ENCODE data around the gene GIMAP5.

DNA sequence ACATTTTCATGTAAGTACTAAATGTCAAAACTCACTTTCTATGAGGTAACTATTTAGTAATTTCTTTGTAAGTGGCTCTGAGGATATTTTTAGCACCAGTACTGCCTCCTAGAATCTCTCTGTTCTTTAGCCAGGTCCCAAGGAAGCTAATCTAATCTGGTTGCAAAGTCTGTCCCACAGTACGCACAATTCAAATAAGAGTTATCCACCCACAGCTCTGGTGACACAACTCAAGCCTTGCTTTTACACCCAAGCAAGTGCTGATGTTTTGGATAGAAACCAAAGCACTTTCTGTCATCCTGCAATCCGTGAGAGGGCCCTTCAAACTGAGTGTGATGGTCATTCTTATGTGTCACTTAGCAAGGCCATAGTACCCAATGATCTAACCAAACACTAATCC, 14.5 kb downstream of the GIMAP5 start:
- TF ChIP-seq, protein P1, sequence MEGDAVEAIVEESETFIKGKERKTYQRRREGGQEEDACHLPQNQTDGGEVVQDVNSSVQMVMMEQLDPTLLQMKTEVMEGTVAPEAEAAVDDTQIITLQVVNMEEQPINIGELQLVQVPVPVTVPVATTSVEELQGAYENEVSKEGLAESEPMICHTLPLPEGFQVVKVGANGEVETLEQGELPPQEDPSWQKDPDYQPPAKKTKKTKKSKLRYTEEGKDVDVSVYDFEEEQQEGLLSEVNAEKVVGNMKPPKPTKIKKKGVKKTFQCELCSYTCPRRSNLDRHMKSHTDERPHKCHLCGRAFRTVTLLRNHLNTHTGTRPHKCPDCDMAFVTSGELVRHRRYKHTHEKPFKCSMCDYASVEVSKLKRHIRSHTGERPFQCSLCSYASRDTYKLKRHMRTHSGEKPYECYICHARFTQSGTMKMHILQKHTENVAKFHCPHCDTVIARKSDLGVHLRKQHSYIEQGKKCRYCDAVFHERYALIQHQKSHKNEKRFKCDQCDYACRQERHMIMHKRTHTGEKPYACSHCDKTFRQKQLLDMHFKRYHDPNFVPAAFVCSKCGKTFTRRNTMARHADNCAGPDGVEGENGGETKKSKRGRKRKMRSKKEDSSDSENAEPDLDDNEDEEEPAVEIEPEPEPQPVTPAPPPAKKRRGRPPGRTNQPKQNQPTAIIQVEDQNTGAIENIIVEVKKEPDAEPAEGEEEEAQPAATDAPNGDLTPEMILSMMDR (IDR thresholded peaks at IDR 0.05) = no peak
- no peak for TF ChIP-seq POLR2A (IDR thresholded peaks at IDR 0.05)

Data from right lobe of liver (tissue), 4 donors.